ENCODE measurements around the gene TRERF1. TPM values are rescaled to one million over a fixed set of nuclear protein-coding genes. Genes with fewer than 3 reads are reported as not detected.

Gene TRERF1
- total and polyA plus RNA-seq, 2 of the 4 experiments (the other 2 are of a cell fraction), result 6.3 to 9.9 TPM

DNA sequence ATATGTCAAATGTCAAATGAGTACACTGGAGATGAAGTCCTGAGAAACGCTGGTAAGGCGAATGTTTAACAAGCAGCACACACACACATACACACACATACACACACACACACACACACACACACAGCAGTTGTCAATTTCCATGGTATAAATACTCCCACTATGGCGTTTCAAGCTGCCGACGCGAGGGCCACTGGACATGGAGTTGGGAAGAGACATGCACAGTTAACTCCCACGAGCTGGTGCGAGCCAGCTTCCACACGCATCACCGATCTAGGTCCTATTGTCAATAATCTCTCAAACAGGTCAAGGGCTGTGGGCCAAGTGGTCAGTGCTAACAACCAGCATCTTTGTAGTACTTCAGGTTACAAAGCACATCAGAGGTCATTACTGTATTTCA, 58.9 kb downstream of the TRERF1 start:
- Histone ChIP-seq H3K23ac (ENCODE audit: low read depth, low read length) (no peak overlapping the region), H3K4ac (ENCODE audit: low read depth, low read length) (no peak overlapping the region), H3K4me1 (ENCODE audit: control insufficient read depth, insufficient read depth, low read length) (peaks cover 2% of the 10 kb centered on the region; the same call in 1 of the 2 replicates), H3K4me2 (ENCODE audit: low read depth, low read length) (no peak overlapping the region), H3K18ac (ENCODE audit: low read depth, low read length) (no peak overlapping the region), H3K27ac (ENCODE audit: insufficient read depth, low read length) (no peak overlapping the region), H4K91ac (ENCODE audit: insufficient read depth, low read depth, low read length) (no peak overlapping the region), H2BK15ac (ENCODE audit: low read depth, low read length) (no peak overlapping the region), H2AK9ac (replicated peaks; ENCODE audit: low read depth, low read length, poor library complexity) (no peak overlapping the region), H4K8ac (ENCODE audit: low read depth in 2 of 2, low read length in 2 of 2) (no peak overlapping the region), H3K14ac (replicated peaks; ENCODE audit: low read depth, low read length) (no peak overlapping the region), H2AFZ (replicated peaks; ENCODE audit: low read length, poor library complexity) (no peak overlapping the region), H3K9me3 (ENCODE audit: control insufficient read depth, insufficient read depth, low read length) (no peaks in the 10 kb centered on the region), H3K56ac (ENCODE audit: extremely low read depth, insufficient read depth, low read length) (no peak overlapping the region), H2BK5ac (ENCODE audit: low read depth, low read length, poor library complexity, severe bottlenecking) (no peak overlapping the region), H4K5ac (ENCODE audit: low read depth, low read length) (no peak overlapping the region), H3K9ac (ENCODE audit: low read depth, low read length) (no peak overlapping the region), H3K9me1 (ENCODE audit: insufficient read depth, low read length) (peaks cover 19% of the 10 kb centered on the region), H2BK120ac (ENCODE audit: low read depth, low read length) (no peak overlapping the region), H2BK20ac (ENCODE audit: low read depth, low read length) (no peak overlapping the region), H3K36me3 (ENCODE audit: control insufficient read depth, insufficient read depth, low read length) (no peaks in the 10 kb centered on the region), H2AK5ac (ENCODE audit: low read depth, low read length) (no peak overlapping the region), H3K27me3 (ENCODE audit: control insufficient read depth, insufficient read depth, low read length) (no peaks in the 10 kb centered on the region), H3K79me1 (ENCODE audit: low read depth in 1 of 2, low read length in 2 of 2) (peaks cover 78 to 93% of the 10 kb centered on the region in 2 experiments), H3K4me3 (ENCODE audit: insufficient read depth, low read depth, low read length) (no peak overlapping the region), H4K20me1 (ENCODE audit: insufficient read depth, low read length) (peaks cover 70% of the 10 kb centered on the region)
- 100% methylated on average over 6 of the region's 10 CpGs; no CpG with 5 or more reads in 1 of the 2 experiments for WGBS, 2 experiments (ENCODE audit: extremely low coverage in 2 of 2, insufficient read length in 1 of 2)
- POLR2A ChIA-PET (ENCODE audit: unreplicated experiment), result no interaction called here
- in situ Hi-C loops (cut with MboI; ENCODE audit: low sequenced_read_pairs), result no loop called here
- no TSS peak for BruUV-seq (replicated peaks)
- no peak for TF ChIP-seq SMC3 (IDR thresholded peaks at IDR 0.05; ENCODE audit: low read depth, low read length)
- no peak for TF ChIP-seq BHLHE40 (IDR thresholded peaks at IDR 0.05; ENCODE audit: low read depth, low read length)
- no peak for TF ChIP-seq RCOR1 (IDR thresholded peaks at IDR 0.05; ENCODE audit: insufficient replicate concordance, low read length)
- TF ChIP-seq RFX5 (IDR thresholded peaks at IDR 0.05; ENCODE audit: low read depth, low read length), result no peak
- TF ChIP-seq ELK1 (IDR thresholded peaks at IDR 0.05; ENCODE audit: borderline replicate concordance, low read depth, low read length), result no peak
- no peak for TF ChIP-seq MAZ (IDR thresholded peaks at IDR 0.05; ENCODE audit: borderline replicate concordance, low read depth, low read length)
- CTCF ChIA-PET, result no interaction called here
- no peak for DNase-seq
- ATAC-seq (ENCODE audit: low read depth), result no peak
- intact Hi-C loops (cut with micrococcal nuclease), result no loop called here
- dilution Hi-C loops (cut with HindIII; ENCODE audit: low sequenced_read_pairs, unreplicated experiment), result no loop called here

Measured in IMR-90 (cell line).